HEK293 (cell line): ENCODE results near the gene BHLHE23.

Experiments
- CTCF ChIP-seq: fragments of 450-650 bp; formaldehyde crosslinking; IDR thresholded peaks from 2 replicates; pipeline ENCODE4 v1.5.1; 2016; ENCODE audit warnings: missing biosample characterization, missing genetic modification characterization
- ZNF114 ChIP-seq: fragments of 450-650 bp; formaldehyde crosslinking; IDR thresholded peaks from 2 replicates; pipeline ENCODE4 v1.5.0; 2017; ENCODE audit warnings: missing biosample characterization, missing genetic modification characterization

DNA sequence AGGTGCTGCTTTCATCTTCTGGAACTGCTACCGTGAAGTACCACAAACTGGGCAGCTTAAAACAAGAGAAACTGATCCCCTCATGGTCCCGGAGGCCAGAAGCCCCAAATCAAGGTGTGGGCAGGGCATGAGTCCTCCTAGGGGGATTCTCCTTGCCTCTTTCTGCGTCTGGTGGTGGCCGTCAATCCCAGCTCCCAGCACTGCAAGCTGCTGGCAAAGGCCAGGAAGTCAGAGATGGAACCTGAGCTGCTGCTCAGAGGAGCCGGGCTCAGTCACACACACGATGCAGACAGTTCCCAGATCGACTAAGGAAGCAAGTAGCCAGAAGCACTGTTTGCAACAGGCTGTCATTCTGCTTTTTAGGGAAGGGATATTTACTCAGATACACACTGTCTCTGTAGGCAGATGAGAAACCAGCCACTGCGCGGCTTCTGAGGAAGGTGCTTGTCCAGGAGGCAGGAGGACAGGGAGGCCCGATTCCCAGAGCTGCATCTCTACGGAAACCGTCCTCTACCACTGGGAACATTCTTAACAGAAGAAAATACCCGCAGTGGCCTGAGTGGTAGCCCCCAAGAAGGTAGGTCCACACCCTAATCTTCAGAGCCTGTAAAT, 15.5 kb downstream of the BHLHE23 start:
- TF ChIP-seq ZNF114 (tag by site-specific recombination) = no peak
- TF ChIP-seq CTCF (tag by site-specific recombination) = no peak
